GM10847 (cell line): ENCODE results near the gene TXNL4A.

Experiments used
- POLR2A ChIP-seq: IDR thresholded peaks from 2 replicates; pipeline ENCODE4 v1.6.1; 2011; ENCODE audit not compliant: insufficient read length; ENCODE audit errors: extremely low read depth

The TXNL4A gene

DNA sequence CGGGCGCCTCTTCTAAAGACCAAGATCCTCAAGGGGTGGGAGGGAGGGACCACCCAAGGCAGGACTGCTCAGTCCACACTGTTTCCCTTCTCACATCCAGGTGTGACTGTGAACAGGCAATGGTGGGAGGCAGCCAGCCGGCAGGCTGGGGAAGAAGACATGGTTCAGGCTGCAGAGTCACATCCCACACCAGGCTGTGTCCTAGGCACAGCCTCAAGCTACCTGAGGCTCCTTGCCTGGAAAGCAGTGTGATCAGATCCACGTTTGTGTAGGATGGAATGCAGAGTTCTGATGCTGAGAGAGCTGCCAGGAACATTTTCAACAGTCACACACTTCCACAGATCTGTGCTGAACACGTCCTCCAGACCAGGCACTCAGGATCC is 53.3 kb downstream of the TXNL4A start:
- TF ChIP-seq POLR2A: no peak

DNA sequence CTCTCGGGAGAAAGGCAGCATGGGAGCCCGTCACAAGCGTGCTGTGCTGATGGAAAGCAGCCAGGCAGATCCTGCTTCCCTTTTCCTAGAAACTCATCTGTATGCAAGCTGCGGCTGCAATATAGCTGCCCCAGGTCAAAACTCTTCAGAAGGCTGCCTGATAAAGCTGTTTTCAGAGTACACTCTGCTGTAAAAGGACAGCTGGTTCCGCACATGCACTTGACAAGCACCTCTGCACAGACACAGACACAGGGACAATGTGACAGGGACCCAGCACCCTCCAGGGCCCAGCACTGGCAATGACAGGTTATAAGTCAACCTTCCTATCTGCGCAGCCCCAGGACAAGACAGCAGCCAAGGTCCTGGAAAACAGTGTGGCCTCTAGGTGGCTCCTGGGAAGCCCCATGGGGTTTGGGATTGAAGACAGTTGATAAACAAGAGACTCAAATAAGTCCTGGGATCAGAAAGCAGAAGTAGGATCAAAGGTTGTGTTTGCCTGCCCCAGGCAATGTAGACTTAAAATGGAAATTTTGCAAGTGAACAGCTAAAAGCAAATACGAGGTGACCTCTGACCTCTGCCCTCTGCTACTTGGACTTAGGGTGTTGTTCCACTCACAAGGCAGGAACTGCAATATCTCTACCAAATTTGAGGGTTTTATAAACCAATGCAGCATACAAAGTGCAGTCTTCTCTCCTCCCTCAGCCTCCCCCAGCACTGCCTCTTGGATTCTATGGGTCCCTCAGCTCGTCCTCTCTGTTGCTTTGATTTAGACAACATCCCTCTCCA is 53.9 kb downstream of the TXNL4A start:
- TF ChIP-seq POLR2A: no peak

DNA sequence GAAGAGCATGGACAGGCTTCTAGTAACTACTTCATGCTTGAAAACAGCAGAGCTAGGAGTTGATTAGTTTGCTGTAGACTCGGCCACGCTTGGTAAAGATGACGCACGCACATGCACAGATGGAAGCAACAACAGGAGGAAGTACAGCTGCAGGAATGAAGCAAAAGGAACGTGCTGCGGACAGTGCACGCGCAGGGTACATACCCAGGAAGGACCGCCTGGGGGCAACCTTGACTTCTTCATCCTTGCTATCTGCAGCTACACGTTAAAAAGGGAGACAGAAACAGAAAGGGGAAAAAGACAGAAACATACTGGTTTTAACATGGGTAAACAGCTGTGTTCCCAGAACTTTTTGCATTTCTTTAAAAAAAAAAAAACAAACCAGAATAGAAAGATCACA is 54.6 kb downstream of the TXNL4A start:
- no peak for TF ChIP-seq POLR2A

DNA sequence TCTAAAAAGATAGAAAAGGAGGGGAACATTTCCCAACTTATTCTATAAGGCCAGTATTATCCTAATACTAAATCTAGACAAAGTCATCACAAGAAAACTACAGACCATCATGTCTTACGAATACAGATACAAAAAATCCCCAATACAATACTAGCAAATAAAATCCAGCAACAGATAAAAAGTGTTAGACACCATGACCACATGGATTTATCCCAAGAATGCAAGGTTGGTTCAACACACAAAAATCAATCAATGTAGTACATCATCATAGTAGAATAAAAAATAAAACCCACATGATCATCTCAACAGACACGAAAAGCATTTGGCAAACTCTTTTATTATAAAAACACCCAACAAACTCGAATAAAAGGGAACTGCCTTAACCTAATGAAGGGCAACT is 55.5 kb downstream of the TXNL4A start:
- TF ChIP-seq POLR2A: no peak

DNA sequence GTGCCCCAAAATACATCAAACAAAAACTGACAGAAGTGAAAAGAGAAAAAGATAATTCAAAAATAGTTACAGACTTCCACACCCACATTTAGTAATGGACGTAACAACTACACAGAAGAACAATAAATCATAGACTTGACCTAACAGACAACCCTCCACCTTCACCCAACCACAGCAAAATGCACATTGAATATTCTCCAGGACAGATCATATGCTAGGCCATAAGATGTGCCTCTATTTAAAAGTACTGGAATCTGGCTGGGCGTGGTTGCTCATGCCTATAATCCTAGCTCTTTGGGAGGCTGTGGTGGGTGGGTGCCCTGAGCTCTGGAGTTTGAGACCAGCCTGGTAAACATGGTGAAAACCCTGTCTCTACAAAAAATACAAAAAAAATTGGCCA is 56.9 kb downstream of the TXNL4A start:
- TF ChIP-seq POLR2A: no peak

DNA sequence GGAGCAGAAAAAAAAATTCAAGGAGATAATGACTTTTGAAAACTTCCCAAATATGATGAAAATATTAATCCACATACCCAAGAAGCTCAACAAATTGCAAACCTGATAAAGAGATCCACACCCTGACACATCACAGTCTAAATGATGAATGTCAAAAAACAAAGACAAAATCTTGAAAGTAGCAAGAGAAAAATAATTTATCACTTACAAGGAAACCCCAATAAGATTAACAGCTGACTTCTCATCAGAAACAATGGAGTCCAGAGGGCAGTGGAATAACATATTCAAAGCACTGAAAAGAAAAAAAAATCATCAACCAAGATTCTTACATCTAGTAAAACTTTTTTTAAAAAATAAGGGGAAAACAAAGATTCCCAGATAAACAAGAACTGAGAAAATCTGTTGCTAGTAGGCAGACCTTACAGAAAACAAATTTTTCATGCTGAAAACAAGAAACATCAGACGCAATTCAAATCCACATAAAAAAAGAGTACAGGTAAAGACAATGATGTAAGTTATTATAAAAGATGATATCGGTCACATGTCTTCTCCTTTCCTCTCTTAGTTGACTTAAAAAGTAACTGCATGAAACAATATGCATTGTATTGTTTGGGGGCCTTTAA is 58.2 kb downstream of the TXNL4A start:
- TF ChIP-seq POLR2A: no peak

DNA sequence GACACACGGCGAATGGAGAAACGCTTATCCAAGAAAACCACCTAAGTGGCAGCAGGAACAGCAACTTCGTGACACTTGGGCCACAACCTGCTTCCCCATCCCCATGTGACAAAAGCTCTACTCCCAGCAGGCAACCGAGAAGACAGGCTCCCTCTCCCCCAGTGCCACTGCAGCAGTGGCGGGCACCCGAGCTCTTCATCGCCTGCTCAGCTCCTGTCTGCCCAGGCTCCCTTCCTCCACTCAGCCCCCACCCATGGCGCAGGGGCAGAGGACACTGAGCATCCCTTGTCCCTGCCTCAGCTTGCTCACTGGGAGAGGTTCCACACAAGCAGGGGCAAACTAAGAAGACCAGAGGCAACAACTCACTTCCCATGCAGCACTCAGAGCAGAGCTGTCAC is 59.8 kb downstream of the TXNL4A start:
- no peak for TF ChIP-seq POLR2A

DNA sequence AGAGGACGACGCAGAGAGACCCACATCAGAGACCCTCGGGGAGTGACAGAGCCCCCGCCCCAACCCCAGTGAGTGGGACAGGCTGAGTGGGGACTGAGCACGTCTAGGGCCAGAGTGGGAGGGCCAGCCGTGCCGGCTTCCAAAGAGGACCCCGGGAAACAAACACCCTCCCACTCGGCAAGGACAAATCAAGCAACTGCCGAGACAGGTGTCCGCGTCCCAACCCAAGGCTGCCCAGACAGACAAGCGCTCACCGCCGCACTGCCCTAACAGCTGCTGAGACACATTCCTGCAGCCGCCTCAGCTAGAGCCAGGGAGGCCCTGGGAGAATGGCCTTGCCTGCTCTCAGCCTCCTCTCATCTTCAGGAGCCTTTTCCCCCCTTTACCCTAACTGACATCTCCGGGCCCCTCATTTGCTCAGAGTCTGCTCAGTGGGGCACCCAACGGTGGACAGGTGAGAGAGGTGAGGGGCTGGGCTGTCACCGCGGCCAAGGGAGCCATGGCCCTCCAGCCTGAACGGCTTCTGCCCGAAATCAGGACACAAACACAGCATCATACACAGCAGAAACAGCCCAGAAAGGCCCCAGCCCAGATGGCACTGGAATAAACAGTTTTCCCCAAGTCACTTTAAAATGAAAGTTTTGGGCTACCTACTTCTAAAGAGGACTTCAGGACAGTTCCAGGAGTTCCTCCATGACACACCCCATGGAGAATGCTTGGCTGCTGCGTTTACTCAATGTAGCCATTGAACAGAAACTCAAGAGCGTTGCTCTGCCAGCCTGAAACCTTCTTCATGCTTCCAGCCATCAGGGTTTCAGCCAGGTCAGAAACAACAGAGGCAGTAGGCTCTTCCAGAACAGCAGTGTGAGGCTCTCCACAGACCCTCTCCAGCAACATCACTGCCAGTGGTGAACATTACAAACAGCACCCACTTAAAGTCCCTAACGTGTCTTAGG is 60.5 kb downstream of the TXNL4A start:
- no peak for TF ChIP-seq POLR2A

DNA sequence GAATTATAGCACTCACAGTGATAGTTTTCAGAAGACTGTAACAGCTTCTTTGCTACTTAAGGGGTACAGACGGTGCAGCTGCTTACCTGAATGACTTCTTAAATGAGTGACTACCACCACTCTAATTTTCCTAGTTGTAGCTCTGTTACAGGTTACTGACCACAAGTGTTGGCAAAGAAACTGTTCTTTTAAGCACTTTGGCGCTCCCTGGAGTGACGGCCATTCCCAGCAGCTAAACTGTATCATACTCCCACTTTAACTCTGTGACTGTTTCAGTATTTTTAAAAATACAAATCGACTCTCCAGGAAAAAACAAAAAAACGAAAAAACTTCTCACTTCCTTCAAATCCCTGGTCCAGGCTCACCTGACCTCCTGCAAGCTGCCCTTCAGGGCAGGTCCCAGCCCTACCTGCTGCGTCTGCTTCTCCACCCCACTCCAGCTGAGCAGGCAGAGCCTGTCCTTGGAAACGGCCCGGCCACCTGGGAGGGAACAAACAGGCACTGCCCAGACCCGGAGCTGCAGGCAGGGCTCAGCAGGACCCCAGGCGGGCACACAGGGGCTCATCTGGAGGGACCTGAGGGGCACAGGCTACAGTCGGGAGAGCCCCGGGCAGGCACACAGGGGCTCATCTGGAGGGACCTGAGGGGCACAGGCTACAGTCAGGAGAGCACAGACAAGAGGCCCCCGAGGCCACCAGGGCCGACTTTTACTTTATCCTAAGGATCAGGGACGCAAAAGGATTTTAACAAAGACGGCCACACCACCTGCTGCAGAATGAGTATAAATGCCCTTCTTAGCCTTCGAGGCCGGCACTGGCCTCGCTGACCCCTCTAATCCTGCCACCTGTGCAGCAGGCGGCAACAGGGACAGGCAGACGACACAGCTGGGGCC is 61.4 kb downstream of the TXNL4A start:
- no peak for TF ChIP-seq POLR2A

DNA sequence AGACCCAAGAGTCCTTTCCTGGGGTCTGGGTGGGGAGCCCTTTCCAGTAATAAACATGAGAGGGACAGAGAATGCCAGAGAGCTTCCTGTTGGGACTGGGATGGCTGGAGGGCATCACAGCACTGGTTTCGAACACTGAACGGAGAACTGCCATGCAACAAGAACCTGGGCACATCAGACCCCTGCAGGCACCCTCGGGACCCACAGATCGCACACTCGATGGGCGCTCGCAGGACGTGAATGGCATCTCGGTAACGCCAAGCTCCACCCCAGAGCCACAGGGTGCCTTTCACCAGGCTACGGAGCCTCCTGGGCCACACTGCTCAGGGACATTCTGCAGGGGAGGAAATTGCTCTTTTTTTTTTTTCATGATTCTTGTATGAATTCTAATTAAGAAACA is 62.1 kb downstream of the TXNL4A start:
- TF ChIP-seq POLR2A: no peak

DNA sequence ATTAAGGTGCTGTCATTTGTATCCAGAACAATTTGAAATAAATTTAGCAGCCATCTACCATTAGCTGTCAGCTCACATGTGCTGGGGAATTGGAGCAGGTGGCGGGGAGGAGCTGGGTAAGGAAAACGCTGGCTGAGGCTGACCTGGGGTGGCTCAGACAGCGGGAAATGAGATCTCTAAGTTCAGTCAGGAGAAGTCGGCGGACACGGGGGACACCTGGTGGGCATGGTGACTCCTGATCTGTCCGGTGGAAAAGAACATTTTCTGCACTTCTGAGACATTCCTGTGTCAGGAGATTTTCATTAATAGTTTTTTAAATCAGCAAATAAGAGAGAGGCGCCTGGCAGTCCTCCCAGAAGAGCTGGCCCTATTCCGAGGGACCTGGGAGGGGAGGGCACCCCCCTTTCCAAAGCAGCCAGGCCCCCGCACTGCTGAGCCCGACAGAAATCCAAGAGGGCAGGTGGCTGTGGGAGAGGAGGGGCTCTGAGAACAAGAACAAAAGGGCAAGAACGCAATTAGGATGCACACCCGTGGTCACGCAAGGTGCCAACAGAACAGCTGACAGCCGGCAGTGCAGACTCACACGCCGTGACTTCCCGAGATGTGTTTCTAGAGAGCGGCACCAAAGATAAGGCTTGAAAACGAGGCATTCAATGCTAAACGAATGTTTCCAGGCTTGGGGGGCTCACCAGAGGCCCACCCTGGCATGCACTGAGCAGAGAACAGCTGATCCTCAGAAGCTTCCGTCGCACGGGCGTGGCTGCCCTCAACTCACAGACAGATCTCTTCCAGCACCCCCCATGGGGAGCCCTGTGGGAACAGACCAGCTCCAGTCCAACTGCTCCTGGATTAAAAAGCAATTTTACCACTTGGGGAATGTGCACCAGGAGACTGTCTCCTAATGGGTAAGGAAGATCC is 63.3 kb downstream of the TXNL4A start:
- TF ChIP-seq POLR2A: no peak

DNA sequence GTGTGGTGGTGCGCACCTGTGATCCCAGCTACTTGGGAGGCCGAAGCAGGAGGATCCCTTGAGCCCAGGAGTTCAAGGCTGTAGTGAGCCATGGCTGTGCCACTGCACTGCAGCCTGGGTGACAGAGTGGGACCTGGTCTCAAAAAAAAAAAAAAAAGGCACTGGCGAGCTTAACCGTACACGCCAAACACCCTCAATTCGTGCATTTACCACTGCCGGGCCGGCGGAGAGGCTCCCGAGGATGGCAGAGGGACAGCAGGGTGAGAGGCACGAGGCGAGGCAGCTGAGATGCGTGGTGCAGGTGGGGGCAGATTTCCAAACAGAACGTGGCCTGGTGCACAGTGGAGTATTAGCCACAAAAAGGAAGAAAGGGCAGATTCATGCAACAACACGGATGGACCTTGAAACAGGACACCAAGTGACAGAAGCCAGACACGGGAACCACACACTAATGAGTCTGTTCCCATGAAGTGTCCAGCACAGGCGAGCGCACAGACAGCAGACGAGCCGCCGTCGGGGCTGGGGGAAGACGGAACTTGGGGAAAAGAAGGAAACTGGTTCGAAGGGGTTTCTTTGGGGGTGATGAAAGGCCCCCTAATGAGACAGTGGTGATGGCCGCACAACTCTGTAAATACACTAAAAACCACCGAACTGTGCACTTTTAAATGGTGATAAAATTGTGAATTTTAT is 64.3 kb downstream of the TXNL4A start:
- no peak for TF ChIP-seq POLR2A

DNA sequence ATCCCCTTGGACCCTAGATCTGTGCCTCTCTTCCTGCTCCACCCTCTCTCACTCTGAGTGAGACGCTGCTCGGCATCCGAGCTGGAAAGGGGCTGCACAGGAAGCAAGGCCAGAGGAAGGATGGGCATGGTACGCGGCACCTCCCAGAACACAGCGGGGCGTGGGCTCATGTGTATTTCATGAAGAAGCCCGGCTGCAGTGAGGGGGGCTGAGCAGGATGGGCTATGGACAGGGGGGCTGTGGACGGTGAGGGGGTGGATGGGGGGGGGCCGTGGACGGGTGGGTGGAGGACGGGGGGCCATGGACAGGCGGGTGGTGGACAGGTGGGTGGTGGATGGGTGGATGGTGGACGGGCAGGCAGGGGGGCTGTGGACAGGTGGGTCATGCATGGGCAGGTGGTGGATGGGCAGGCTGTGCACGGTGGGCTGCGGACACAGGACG is 65.4 kb downstream of the TXNL4A start:
- no peak for TF ChIP-seq POLR2A
